GM18508 (cell line): ENCODE results near the gene VPS13D.

Experiments
- ATAC-seq: cut with Tn5 transposase; IDR thresholded peaks from one replicate; pipeline ENCODE4 v1.9.1; 2021; ENCODE audit warnings: moderate number of reproducible peaks; ENCODE audit not compliant: insufficient read depth, unreplicated experiment

The VPS13D gene

DNA sequence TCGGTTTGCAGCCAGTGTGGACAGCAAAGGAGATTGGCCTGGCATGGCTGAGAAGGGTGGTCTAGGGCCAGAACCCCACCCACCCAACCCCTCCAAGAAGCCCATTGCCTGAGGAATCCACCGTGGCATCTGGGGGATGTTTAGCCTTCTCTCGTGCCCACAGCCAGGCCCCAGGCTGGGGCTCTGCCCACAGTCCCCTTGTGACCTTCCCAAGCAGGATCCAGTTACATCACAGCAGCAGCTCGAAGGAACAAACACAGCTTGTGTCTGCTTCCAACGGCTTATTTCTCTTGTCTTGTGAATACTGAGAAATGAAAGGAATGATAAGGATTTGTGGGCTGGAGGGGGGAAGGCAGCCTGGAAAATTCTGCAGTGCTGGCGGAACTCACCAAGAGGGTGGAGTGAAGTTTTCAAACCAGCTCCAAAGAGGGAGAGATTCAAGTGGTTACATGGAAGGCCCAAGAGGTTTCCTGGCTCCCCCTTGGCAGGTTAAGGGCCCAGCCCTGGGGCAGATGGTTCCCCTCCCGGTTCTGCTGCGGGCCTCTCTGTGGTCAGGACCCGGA lies 326.6 kb downstream of the VPS13D start:
- ATAC-seq, result no peak

DNA sequence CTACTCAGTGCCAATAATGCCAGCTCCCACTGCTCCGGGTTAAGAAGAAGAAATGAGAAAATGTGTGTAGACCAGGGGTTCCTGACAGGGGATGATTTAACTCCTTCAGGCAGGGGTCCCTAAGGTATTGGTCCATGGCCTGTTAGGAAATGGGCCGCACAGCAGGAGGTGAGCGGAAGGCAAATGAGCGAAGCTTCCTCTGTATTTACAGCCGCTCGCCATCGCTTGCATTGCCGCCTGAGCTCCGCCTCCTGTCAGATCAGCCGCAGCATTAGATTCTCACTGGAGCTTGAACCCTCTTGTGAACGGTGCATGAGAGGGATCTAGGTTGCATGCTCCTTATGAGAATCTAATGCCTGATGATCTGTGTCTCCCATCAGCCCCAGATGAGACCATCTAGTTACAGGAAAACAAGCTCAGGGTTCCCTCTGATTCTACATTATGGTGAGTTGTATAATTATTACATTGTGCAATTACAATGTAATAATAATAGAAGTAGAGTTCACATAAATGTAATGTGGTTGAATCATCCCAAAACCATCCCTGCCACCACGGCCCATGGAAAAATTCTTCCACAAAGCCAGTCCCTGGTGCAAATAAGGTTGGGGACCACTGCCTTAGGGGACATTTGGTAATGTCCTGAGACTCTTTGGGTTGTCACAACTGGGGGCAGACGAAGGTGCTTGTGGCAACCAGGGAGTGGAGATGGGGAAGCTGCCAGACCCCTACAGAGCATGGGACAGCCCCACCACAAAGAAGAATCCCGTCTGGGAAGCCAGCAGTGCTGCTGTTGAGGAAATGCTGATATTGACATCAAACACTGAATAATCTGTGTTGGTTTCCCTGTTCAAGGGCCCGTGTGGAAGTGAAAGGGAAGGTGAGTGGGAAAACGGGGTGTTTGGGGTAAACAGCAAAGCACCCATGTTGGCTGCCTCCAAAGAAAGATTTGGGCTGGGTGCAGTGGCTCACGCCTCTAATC lies 327.4 kb downstream of the VPS13D start:
- no peak for ATAC-seq

DNA sequence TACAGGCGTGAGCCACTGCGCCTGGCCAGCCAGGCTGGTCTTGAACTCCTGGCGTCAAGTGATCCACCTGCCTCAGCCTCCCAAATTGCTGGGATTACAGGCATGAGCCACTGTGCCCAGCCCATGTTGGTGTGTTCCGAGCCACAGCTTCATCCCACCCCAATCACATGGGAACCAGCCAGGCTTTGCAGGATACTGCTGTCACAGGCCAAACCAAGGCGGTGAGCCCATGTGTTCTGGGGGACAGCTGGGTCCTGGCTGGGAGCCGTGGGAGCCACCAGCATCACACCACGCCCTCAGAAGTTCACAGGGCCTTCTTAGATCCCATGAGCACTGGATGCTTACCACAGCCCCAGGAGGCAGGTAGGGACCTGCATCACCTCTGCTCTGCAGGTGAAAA lies 331.3 kb downstream of the VPS13D start:
- no peak for ATAC-seq
